Neural cell (in vitro differentiated cells): ENCODE data around the gene GET3. TPM values are rescaled to one million over a fixed set of nuclear protein-coding genes. Genes with fewer than 3 reads are reported as not detected.
"Not testable (repeated sequence)": the region's sequence is repeated elsewhere in the genome, so short reads cannot be mapped to it uniquely, and the experiment has no call there.

Source experiments
- H2AFZ ChIP-seq: fragments of 200-600, 300-800 bp; sonication (generic), shearing (Covaris generic); 2 replicates; pipeline ENCODE4 v1.6.0; 2014; ENCODE audit warnings: low read depth, mild to moderate bottlenecking, antibody characterized with exemption, low read length, moderate library complexity
- H3F3A ChIP-seq: fragments of 200-600 bp; shearing (Covaris generic); 2 replicates; pipeline ENCODE4 v1.6.1; 2016; ENCODE audit warnings: mild to moderate bottlenecking, moderate library complexity, mixed read lengths, antibody characterized with exemption, low read length; ENCODE audit not compliant: insufficient read depth, poor library complexity, severe bottlenecking
- H3K27ac ChIP-seq: fragments of 200-600, 300-800 bp; sonication (generic), shearing (Covaris generic); 2 replicates; pipeline ENCODE4 v1.5.1; 2014; ENCODE audit warnings: mild to moderate bottlenecking, low read length, moderate library complexity
- H3K27me3 ChIP-seq: fragments of 300-800, 200-600 bp; sonication (generic), shearing (Covaris generic); 2 replicates; pipeline ENCODE4 v1.6.0; 2014; ENCODE audit warnings: mild to moderate bottlenecking, low read depth, low read length, moderate library complexity; ENCODE audit not compliant: insufficient read depth
- H3K36me3 ChIP-seq: fragments of 300-800, 200-600 bp; sonication (generic), shearing (Covaris generic); 2 replicates; pipeline ENCODE4 v1.5.1; 2014; ENCODE audit warnings: mild to moderate bottlenecking, antibody characterized with exemption, low read length, moderate library complexity; ENCODE audit not compliant: insufficient read depth
- H3K4me2 ChIP-seq: fragments of 300-800, 200-600 bp; sonication (generic), shearing (Covaris generic); 2 replicates; pipeline ENCODE4 v1.6.0; 2014; ENCODE audit warnings: mild to moderate bottlenecking, low read length
- H3K4me3 ChIP-seq: fragments of 300-800, 200-600 bp; sonication (generic), shearing (Covaris generic); 2 replicates; pipeline ENCODE4 v1.5.1; 2014; ENCODE audit warnings: mild to moderate bottlenecking, low read length, moderate library complexity
- H3K79me2 ChIP-seq: fragments of 200-600 bp; shearing (Covaris generic); replicated peaks from 2 replicates; pipeline ENCODE4 v1.6.0; 2014; ENCODE audit warnings: mild to moderate bottlenecking, low read length, moderate library complexity; ENCODE audit not compliant: insufficient read depth
- H3K9ac ChIP-seq: fragments of 300-800, 200-600 bp; sonication (generic), shearing (Covaris generic); 2 replicates; pipeline ENCODE4 v1.6.1; 2016; ENCODE audit warnings: mild to moderate bottlenecking, low read length, mixed read lengths
- H3K9me2 ChIP-seq: fragments of 200-600 bp; shearing (Covaris generic); 2 replicates; pipeline ENCODE4 v1.6.1; 2016; ENCODE audit warnings: mild to moderate bottlenecking, low read length, mixed read lengths; ENCODE audit not compliant: insufficient read depth
- H3K9me3 ChIP-seq: fragments of 200-600, 300-800 bp; sonication (generic), shearing (Covaris generic); 2 replicates; pipeline ENCODE4 v1.6.1; 2016; ENCODE audit warnings: mild to moderate bottlenecking, mixed run types, low read length, moderate library complexity, mixed read lengths
- H4K20me1 ChIP-seq: fragments of 200-600 bp; shearing (Covaris generic); 2 replicates; pipeline ENCODE4 v1.6.1; 2016; ENCODE audit warnings: mild to moderate bottlenecking, mixed run types; ENCODE audit not compliant: insufficient read depth
- CTCF ChIP-seq: fragments of 450-650 bp; IDR thresholded peaks from 2 replicates; pipeline ENCODE4 v1.5.1; 2014; ENCODE audit warnings: antibody characterized with exemption, mild to moderate bottlenecking, moderate library complexity; ENCODE audit not compliant: poor library complexity, severe bottlenecking
- EP300 ChIP-seq: fragments of 450-650 bp; conservative IDR thresholded peaks from 2 replicates; pipeline ENCODE4 v1.6.1; 2014; ENCODE audit warnings: antibody characterized with exemption, mild to moderate bottlenecking, moderate library complexity; ENCODE audit not compliant: poor library complexity, severe bottlenecking
- EZH2 ChIP-seq: fragments of 200-600, 300-800 bp; shearing (Covaris generic), sonication (generic); IDR thresholded peaks from 2 replicates; pipeline ENCODE4 v1.6.1; 2014; ENCODE audit warnings: antibody characterized with exemption, low read length, borderline replicate concordance, mild to moderate bottlenecking; ENCODE audit not compliant: insufficient read depth, poor library complexity, severe bottlenecking
- MXI1 ChIP-seq: fragments of 450-650 bp; conservative IDR thresholded peaks from 2 replicates; pipeline ENCODE4 v1.6.1; 2014; ENCODE audit warnings: antibody characterized with exemption, mild to moderate bottlenecking; ENCODE audit not compliant: poor library complexity, severe bottlenecking
- POLR2AphosphoS5 ChIP-seq: IDR thresholded peaks from 2 replicates; pipeline ENCODE4 v1.6.1; 2012
- RAD21 ChIP-seq: fragments of 450-650 bp; conservative IDR thresholded peaks from 2 replicates; pipeline ENCODE4 v1.6.1; 2014; ENCODE audit warnings: antibody characterized with exemption, mild to moderate bottlenecking, moderate library complexity
- REST ChIP-seq: IDR thresholded peaks from 2 replicates; pipeline ENCODE4 v1.6.1; 2012; ENCODE audit warnings: borderline replicate concordance
- SMC3 ChIP-seq: fragments of 450-650 bp; conservative IDR thresholded peaks from 2 replicates; pipeline ENCODE4 v1.6.1; 2014; ENCODE audit warnings: antibody characterized with exemption, mild to moderate bottlenecking, moderate library complexity; ENCODE audit not compliant: poor library complexity
- TAF1 ChIP-seq: IDR thresholded peaks from 2 replicates; pipeline ENCODE4 v1.6.1; 2012; ENCODE audit warnings: low read depth
- polyA plus RNA-seq: library from polyadenylated mRNA; depleted of rRNA; stranded (reverse); fragments of >200 nt; gene quantifications from 2 replicates; pipeline ENCODE4 v1.2.3, GENCODE V29; 2014

Gene GET3
- polyA plus RNA-seq, 1 donor from 2014 or later, result 89.6 TPM

- H4K20me1 ChIP-seq, result no peaks in the 10 kb centered on the region
- H3K9me3 ChIP-seq, result no peaks in the 10 kb centered on the region
- H3K4me2 ChIP-seq, result no peak overlapping the region
- H3K27me3 ChIP-seq, result peaks cover 18% of the 10 kb centered on the region
- no peaks in the 10 kb centered on the region for H3K9me2 ChIP-seq
- no peak overlapping the region for H3K27ac ChIP-seq
- no peak overlapping the region for H3K4me3 ChIP-seq
- no peak overlapping the region for H2AFZ ChIP-seq
- no peaks in the 10 kb centered on the region for H3F3A ChIP-seq
- H3K79me2 ChIP-seq, result peaks cover 18% of the 10 kb centered on the region
- H3K9ac ChIP-seq, result no peak overlapping the region
- TF ChIP-seq EP300 (no peak), POLR2AphosphoS5 (peak; percentile 36), REST (no peak), TAF1 (no peak), RAD21 (peak; percentile 96), EZH2 (no peak), CTCF (peak; percentile 96), MXI1 (peak; percentile 51), SMC3 (peak; percentile 92)
- no peaks in the 10 kb centered on the region for H3K36me3 ChIP-seq
Measured at GRCh38 chr19:12796146-12797071, 59.1 kb downstream of the GET3 start.

GRCh38 chr19:12797141-12797587 lies 59.9 kb downstream of the GET3 start:
- Histone ChIP-seq H3K4me3 (no peak overlapping the region), H4K20me1 (no peaks in the 10 kb centered on the region), H3K36me3 (no peaks in the 10 kb centered on the region), H3K79me2 (peaks cover 19% of the 10 kb centered on the region), H3K27me3 (peaks cover 11% of the 10 kb centered on the region), H3K4me2 (no peak overlapping the region), H3K27ac (no peak overlapping the region), H2AFZ (no peak overlapping the region), H3K9me2 (no peaks in the 10 kb centered on the region), H3K9ac (no peak overlapping the region), H3K9me3 (no peaks in the 10 kb centered on the region), H3F3A (no peaks in the 10 kb centered on the region)
- no peak for TF ChIP-seq SMC3
- TF ChIP-seq MXI1, result no peak
- no peak for TF ChIP-seq EP300
- no peak for TF ChIP-seq EZH2
- TF ChIP-seq RAD21, result no peak
- TF ChIP-seq REST, result no peak
- TF ChIP-seq TAF1, result no peak
- TF ChIP-seq CTCF, result no peak
- TF ChIP-seq POLR2AphosphoS5, result no peak

GRCh38 chr19:12797607-12798006 lies 60.3 kb downstream of the GET3 start:
- H3K9me2 ChIP-seq, H3K9me3 ChIP-seq, H3F3A ChIP-seq: not testable (repeated sequence)

More at GRCh38 chr19:12797607-12798006, 60.3 kb downstream of the GET3 start:
- H4K20me1 ChIP-seq, H3K36me3 ChIP-seq, H3K27me3 ChIP-seq, H3K4me3 ChIP-seq, H3K4me2 ChIP-seq, H3K27ac ChIP-seq, H3K9ac ChIP-seq, H2AFZ ChIP-seq: not testable (repeated sequence)
- peaks cover 19% of the 10 kb centered on the region for H3K79me2 ChIP-seq
